ENCODE results near the gene ZBTB7C. TPM values are rescaled to one million over a fixed set of nuclear protein-coding genes. Genes with fewer than 3 reads are reported as not detected.

Gene ZBTB7C
- total RNA-seq, 3 donors from 2014 or later (not counting 1 experiment from before 2014, with no cell fraction given), result 0.07 TPM; not detected in 2

DNA sequence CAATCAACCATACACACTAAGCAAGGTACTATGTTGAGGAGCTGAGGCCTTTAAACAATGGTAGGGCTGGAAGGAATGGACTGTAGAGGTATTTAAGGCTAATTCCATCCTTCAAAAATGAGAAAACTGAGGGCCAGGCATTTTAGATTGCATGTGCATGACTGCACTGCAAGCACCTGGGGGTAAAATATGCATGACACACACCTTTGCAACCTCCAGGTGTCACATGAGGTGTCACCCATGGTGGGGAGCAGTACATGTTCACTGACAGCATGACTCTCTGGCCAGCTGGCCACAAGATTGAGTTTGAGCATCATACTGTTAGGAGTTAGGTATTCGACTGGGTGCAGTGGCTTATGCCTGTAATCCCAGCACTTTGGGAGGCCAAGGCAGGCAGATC, 182.8 kb downstream of the ZBTB7C start:
- 73% methylated on average over 1 of the region's 1 CpG for WGBS (ENCODE audit: insufficient coverage)
- Histone ChIP-seq H3K27me3 (ENCODE audit: control insufficient read depth, insufficient read depth, low read length) (no peaks in the 10 kb centered on the region), H3K9me3 (ENCODE audit: control insufficient read depth, insufficient read depth, low read length) (no peaks in the 10 kb centered on the region), H3K27ac (ENCODE audit: low read length) (no peak overlapping the region), H3K4me1 (ENCODE audit: control insufficient read depth, insufficient read depth, low read length) (peaks cover 25% of the 10 kb centered on the region), H3K4me3 (ENCODE audit: low read length) (no peak overlapping the region), H3K36me3 (ENCODE audit: control insufficient read depth, insufficient read depth, low read length) (no peaks in the 10 kb centered on the region)
- TF ChIP-seq, protein P1, sequence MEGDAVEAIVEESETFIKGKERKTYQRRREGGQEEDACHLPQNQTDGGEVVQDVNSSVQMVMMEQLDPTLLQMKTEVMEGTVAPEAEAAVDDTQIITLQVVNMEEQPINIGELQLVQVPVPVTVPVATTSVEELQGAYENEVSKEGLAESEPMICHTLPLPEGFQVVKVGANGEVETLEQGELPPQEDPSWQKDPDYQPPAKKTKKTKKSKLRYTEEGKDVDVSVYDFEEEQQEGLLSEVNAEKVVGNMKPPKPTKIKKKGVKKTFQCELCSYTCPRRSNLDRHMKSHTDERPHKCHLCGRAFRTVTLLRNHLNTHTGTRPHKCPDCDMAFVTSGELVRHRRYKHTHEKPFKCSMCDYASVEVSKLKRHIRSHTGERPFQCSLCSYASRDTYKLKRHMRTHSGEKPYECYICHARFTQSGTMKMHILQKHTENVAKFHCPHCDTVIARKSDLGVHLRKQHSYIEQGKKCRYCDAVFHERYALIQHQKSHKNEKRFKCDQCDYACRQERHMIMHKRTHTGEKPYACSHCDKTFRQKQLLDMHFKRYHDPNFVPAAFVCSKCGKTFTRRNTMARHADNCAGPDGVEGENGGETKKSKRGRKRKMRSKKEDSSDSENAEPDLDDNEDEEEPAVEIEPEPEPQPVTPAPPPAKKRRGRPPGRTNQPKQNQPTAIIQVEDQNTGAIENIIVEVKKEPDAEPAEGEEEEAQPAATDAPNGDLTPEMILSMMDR (IDR thresholded peaks at IDR 0.05), result no peak
- no peaks in the 10 kb centered on the region for H3K27me3 Mint-ChIP-seq (ENCODE audit: low read depth in 2 of 2)
- no peaks in the 10 kb centered on the region for H3K9me3 Mint-ChIP-seq
- no peak overlapping the region for H3K27ac Mint-ChIP-seq
- H3K4me3 Mint-ChIP-seq, result no peak overlapping the region
- DNase-seq (no peak), ATAC-seq (no peak)
- no peaks in the 10 kb centered on the region for H3K36me3 Mint-ChIP-seq
- peaks cover 15 to 18% of the 10 kb centered on the region in 2 donors for H3K4me1 Mint-ChIP-seq
- intact Hi-C loops (cut with micrococcal nuclease), result no loop called here

DNA sequence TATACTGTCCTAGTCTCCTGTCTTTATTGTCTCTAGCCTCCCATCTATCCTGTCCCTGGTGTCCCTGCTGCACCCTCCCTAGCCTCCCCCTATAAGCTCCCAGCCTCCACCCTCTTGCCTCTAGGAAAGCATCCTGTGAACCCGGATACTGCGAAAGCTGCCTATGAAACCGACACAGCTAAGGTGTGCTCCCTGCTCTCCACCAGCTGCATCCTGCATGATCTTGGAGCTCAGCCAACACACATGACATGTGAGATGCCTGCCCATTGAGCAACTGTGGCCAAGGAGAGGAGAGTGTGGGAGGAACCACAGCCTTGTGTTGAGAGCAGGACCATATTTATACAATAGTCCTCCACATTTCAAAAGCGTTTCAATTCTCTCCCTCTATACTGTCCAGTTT, 187.1 kb downstream of the ZBTB7C start:
- Mint-ChIP-seq H3K4me1 (peaks cover under 1% of the 10 kb centered on the region in 2 donors), H3K4me3 (no peak overlapping the region), H3K9me3 (no peaks in the 10 kb centered on the region), H3K27me3 (ENCODE audit: low read depth in 2 of 2) (no peaks in the 10 kb centered on the region), H3K36me3 (no peaks in the 10 kb centered on the region), H3K27ac (no peak overlapping the region)
- H3K4me1 ChIP-seq (ENCODE audit: control insufficient read depth, insufficient read depth, low read length), result peaks cover 10% of the 10 kb centered on the region
- no peaks in the 10 kb centered on the region for H3K27me3 ChIP-seq (ENCODE audit: control insufficient read depth, insufficient read depth, low read length)
- no peak overlapping the region for H3K4me3 ChIP-seq (ENCODE audit: low read length)
- no peaks in the 10 kb centered on the region for H3K36me3 ChIP-seq (ENCODE audit: control insufficient read depth, insufficient read depth, low read length)
- intact Hi-C loops (cut with micrococcal nuclease), result no loop called here
- H3K27ac ChIP-seq (ENCODE audit: low read length), result no peak overlapping the region
- TF ChIP-seq, protein P1 (IDR thresholded peaks at IDR 0.05), result no peak
- DNase-seq (peak in 1 of 2 donors; percentile 30), ATAC-seq (peak in 1 of 3 donors; percentile 39)
- no peaks in the 10 kb centered on the region for H3K9me3 ChIP-seq (ENCODE audit: control insufficient read depth, insufficient read depth, low read length)
- 4% methylated on average over 4 of the region's 4 CpGs for WGBS (ENCODE audit: insufficient coverage)

DNA sequence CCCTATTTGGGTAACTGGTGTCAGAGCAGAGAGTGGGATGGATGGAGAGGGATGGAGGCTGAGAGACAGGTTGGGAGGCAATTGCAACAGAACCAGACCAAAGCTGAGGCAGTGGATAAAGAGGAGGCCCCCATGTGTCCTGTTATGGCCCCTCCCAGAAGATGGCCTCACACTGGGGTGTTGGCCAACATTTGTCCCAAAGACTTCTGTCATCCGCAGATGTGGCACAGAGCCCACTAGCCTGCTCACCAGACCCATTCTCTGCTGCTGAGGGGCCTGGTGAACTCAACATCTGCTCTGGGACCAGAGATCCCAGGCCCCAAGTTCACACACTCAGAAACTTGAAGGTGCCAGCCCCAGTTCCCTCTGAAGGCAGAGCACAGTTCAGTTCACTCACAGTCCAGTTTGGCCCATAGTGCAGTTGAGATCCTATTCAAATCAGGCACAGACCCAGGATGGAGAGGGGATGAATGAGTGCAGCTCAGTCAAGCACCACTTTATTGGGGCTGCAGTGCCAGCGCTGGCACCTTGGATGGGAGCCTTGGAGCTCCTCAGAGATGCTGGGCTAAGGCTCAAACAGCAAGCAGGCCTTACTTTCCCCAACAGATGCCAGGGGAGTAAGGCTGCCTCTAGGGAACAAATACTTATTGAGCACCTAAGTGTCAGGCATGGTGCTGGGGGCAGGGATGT, 189.2 kb downstream of the ZBTB7C start:
- peaks cover 7% of the 10 kb centered on the region for H3K4me1 ChIP-seq (ENCODE audit: control insufficient read depth, insufficient read depth, low read length)
- ATAC-seq (no peak), DNase-seq (no peak)
- Mint-ChIP-seq H3K9me3 (no peaks in the 10 kb centered on the region), H3K27ac (no peak overlapping the region), H3K27me3 (ENCODE audit: low read depth in 2 of 2) (no peaks in the 10 kb centered on the region), H3K4me3 (no peak overlapping the region), H3K36me3 (no peaks in the 10 kb centered on the region), H3K4me1 (no peaks in the 10 kb centered on the region)
- no peak overlapping the region for H3K27ac ChIP-seq (ENCODE audit: low read length)
- 99% methylated on average over 2 of the region's 2 CpGs for WGBS (ENCODE audit: insufficient coverage)
- H3K36me3 ChIP-seq (ENCODE audit: control insufficient read depth, insufficient read depth, low read length), result no peaks in the 10 kb centered on the region
- H3K27me3 ChIP-seq (ENCODE audit: control insufficient read depth, insufficient read depth, low read length), result no peaks in the 10 kb centered on the region
- intact Hi-C loops (cut with micrococcal nuclease), result no loop called here
- H3K9me3 ChIP-seq (ENCODE audit: control insufficient read depth, insufficient read depth, low read length), result no peaks in the 10 kb centered on the region
- TF ChIP-seq, protein P1 (IDR thresholded peaks at IDR 0.05), result no peak
- no peak overlapping the region for H3K4me3 ChIP-seq (ENCODE audit: low read length)
